Right lobe of liver (tissue), 6 donors: Measurements from ENCODE around the gene GPR78. TPM values are rescaled to one million over a fixed set of nuclear protein-coding genes. Genes with fewer than 3 reads are reported as not detected.

ENCODE experiments used
- ATAC-seq, 4 donors: fragments of 200-7000 bp; cut with Tn5 transposase; one replicate each; pipeline ENCODE4 v1.9.1; 2020; ENCODE audit warnings: mild to moderate bottlenecking in 4 of 4, moderate library complexity in 4 of 4
- DNase-seq, 3 donors: peaks; one replicate each; pipeline ENCODE4 v3.0.0-alpha.2; 2020
- H3K27ac ChIP-seq, 3 donors: fragments of 200-600 bp; one replicate each; pipeline ENCODE4 v1.8.0; 2022
- H3K27me3 ChIP-seq, 2 donors: fragments of 200-600 bp; one replicate each; pipeline ENCODE4 v1.8.0; 2022
- H3K36me3 ChIP-seq, 4 donors: fragments of 200-600 bp; sonication (generic) in 1 of 4; one replicate each; pipeline versions ENCODE4 v1.5.1 to v1.8.0; 2017 to 2022; ENCODE audit warnings: control low read depth in 1 of 4
- H3K4me1 ChIP-seq, 4 donors: fragments of 200-600 bp; sonication (generic) in 1 of 4; one replicate each; pipeline versions ENCODE4 v1.5.1 to v1.8.0; 2017 to 2022; ENCODE audit warnings: control low read depth in 1 of 4
- H3K4me3 ChIP-seq, 3 donors: fragments of 200-600 bp; one replicate each; pipeline ENCODE4 v1.8.0; 2022
- H3K9me3 ChIP-seq, 4 donors: fragments of 200-600 bp; sonication (generic) in 1 of 4; one replicate each; pipeline versions ENCODE4 v1.5.1 to v1.8.0; 2017 to 2022; ENCODE audit warnings: control low read depth in 1 of 4
- CTCF ChIP-seq, 4 donors: fragments of 200-600 bp in 3 of 4; fragments of 450-650 bp in 1 of 4; IDR thresholded peaks; one replicate each; pipeline versions ENCODE4 v1.5.1 to v1.8.0; 2016 to 2022; ENCODE audit warnings: antibody characterized with exemption in 4 of 4, mild to moderate bottlenecking in 2 of 4
- POLR2A ChIP-seq: fragments of 450-650 bp; IDR thresholded peaks from one replicate; pipeline ENCODE4 v1.6.1; 2017; ENCODE audit warnings: antibody characterized with exemption, mild to moderate bottlenecking
- WGBS: methylation state at CpG from one replicate; pipeline ENCODE4 v1.1.6; 2018; ENCODE audit warnings: low coverage, low lambda C conversion rate; ENCODE audit not compliant: insufficient coverage; ENCODE audit errors: missing lambda C conversion rate; 5-methylcytosine and 5-hydroxymethylcytosine counted together
- intact Hi-C, 2 donors: fragments of 100-400 bp; cut with DNase I; formaldehyde crosslinking; loops; one replicate each; pipeline versions ENCODE4 v1.11.2 to v1.14.1; 2022
- total RNA-seq, 6 experiments: library from RNA; depleted of rRNA in 2 of 6; stranded (reverse); fragments of >200 nt in 2 of 6; fragmentation: NEBNext Ultra II Directional in 3 of 6; extraction: Animal tissue kit (Norgen Biotek cat#: 25700) in 3 of 6; gene quantifications; one replicate each; pipeline versions ENCODE4 v1.1.0 to v1.2.4, GENCODE V29; 2016 to 2023
- donor health status: DM: no; HTN: yes; CAD: no.
- donor health status: DM: no; HTN: no; CAD: no.
- donor health status: DM: no; HTN: no; CAD: no.
- donor health status: DM: no; HTN: yes; CAD: no.
- donor health status: DM: no; HTN: yes; CAD: no.

The GPR78 gene
- total RNA-seq, 6 experiments from 2014 or later, result not detected

GRCh38 chr4:8552024-8552423, 28.2 kb upstream of the GPR78 start:
- intact Hi-C loops, result no loop called here
- ATAC-seq, result no peak
- no CpG with 5 or more reads among the region's 4 CpGs for WGBS

GRCh38 chr4:8552581-8553205, 27.5 kb upstream of the GPR78 start:
- intact Hi-C loops, result no loop called here
- DNase-seq, result no peak
- no peak for TF ChIP-seq CTCF (IDR thresholded peaks at IDR 0.05)
- TF ChIP-seq POLR2A, result no peak
- Histone ChIP-seq H3K36me3 (no peaks in the 10 kb centered on the region), H3K9me3 (no peaks in the 10 kb centered on the region), H3K4me1 (no peaks in the 10 kb centered on the region), H3K27me3 (no peaks in the 10 kb centered on the region), H3K27ac (no peak overlapping the region), H3K4me3 (no peak overlapping the region)
- ATAC-seq, result no peak
- 79% methylated on average over 2 of the region's 8 CpGs for WGBS

More at GRCh38 chr4:8552024-8552423, 28.2 kb upstream of the GPR78 start:
- TF ChIP-seq CTCF (IDR thresholded peaks at IDR 0.05), result no peak
- TF ChIP-seq POLR2A, result no peak
- H3K27ac ChIP-seq, result no peak overlapping the region
- H3K4me3 ChIP-seq, result no peak overlapping the region
- H3K36me3 ChIP-seq, result no peaks in the 10 kb centered on the region
- no peaks in the 10 kb centered on the region for H3K9me3 ChIP-seq
- H3K4me1 ChIP-seq, result no peaks in the 10 kb centered on the region
- H3K27me3 ChIP-seq, result no peaks in the 10 kb centered on the region
- no peak for DNase-seq

GRCh38 chr4:8553216-8553615, 27.0 kb upstream of the GPR78 start:
- Histone ChIP-seq H3K36me3 (no peaks in the 10 kb centered on the region), H3K4me3 (no peak overlapping the region), H3K27me3 (no peaks in the 10 kb centered on the region), H3K27ac (no peak overlapping the region), H3K4me1 (no peaks in the 10 kb centered on the region), H3K9me3 (no peaks in the 10 kb centered on the region)
- ATAC-seq (no peak), DNase-seq (no peak)
- TF ChIP-seq POLR2A (no peak), CTCF (IDR thresholded peaks at IDR 0.05) (no peak)
- intact Hi-C loops, result no loop called here
- WGBS, result no CpG with 5 or more reads among the region's 8 CpGs

GRCh38 chr4:8553991-8554405, 26.2 kb upstream of the GPR78 start:
- WGBS, result no CpG with 5 or more reads among the region's 12 CpGs
- no peak overlapping the region for H3K4me3 ChIP-seq
- no peak overlapping the region for H3K27ac ChIP-seq
- no peak for TF ChIP-seq POLR2A
- TF ChIP-seq CTCF (IDR thresholded peaks at IDR 0.05), result no peak
- no peaks in the 10 kb centered on the region for H3K36me3 ChIP-seq
- DNase-seq (no peak), ATAC-seq (no peak)
- no peaks in the 10 kb centered on the region for H3K27me3 ChIP-seq
- intact Hi-C loops, result no loop called here
- H3K9me3 ChIP-seq, result no peaks in the 10 kb centered on the region
- no peaks in the 10 kb centered on the region for H3K4me1 ChIP-seq
